ENCODE data around the gene AMZ1.

DNA sequence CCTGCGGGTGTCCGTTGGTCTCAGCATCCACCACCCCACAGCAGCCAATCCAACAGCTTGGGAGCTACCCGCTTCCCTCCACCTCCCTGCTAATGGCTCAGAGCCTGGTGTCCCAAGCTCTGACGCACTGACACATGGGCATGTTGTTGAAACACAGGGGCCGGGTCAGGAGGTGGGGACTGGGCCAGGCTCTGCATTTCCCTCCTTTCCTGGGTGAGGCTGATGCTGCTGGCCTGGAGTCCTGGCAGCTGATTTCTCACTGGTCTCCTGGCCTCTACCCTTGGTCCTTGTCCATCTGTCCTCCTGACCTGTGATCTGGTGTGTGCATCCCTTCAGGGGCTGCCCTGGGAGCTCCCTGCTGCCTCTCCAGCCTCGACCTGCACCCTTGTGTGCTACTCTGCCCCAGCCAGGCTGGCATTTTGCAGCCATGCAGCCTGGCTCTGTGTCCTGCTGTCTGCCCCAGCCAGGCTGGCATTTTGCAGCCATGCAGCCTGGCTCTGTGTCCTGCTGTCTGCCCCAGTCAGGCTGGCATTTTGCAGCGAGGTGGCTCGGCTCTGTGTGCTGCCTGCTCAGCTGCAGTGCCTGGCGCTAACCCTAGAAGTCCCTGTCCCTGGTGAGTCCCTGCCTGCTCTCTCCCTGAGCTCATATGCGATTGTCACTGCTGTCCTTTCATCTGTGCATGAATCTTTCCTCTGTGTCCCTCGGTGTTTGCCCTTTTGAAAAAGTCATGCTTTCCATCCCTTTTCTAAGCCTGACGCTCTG, 14.0 kb downstream of the AMZ1 start:
- TF ChIP-seq, protein P1, sequence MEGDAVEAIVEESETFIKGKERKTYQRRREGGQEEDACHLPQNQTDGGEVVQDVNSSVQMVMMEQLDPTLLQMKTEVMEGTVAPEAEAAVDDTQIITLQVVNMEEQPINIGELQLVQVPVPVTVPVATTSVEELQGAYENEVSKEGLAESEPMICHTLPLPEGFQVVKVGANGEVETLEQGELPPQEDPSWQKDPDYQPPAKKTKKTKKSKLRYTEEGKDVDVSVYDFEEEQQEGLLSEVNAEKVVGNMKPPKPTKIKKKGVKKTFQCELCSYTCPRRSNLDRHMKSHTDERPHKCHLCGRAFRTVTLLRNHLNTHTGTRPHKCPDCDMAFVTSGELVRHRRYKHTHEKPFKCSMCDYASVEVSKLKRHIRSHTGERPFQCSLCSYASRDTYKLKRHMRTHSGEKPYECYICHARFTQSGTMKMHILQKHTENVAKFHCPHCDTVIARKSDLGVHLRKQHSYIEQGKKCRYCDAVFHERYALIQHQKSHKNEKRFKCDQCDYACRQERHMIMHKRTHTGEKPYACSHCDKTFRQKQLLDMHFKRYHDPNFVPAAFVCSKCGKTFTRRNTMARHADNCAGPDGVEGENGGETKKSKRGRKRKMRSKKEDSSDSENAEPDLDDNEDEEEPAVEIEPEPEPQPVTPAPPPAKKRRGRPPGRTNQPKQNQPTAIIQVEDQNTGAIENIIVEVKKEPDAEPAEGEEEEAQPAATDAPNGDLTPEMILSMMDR (IDR thresholded peaks at IDR 0.05): no peak
- TF ChIP-seq, protein P2, sequence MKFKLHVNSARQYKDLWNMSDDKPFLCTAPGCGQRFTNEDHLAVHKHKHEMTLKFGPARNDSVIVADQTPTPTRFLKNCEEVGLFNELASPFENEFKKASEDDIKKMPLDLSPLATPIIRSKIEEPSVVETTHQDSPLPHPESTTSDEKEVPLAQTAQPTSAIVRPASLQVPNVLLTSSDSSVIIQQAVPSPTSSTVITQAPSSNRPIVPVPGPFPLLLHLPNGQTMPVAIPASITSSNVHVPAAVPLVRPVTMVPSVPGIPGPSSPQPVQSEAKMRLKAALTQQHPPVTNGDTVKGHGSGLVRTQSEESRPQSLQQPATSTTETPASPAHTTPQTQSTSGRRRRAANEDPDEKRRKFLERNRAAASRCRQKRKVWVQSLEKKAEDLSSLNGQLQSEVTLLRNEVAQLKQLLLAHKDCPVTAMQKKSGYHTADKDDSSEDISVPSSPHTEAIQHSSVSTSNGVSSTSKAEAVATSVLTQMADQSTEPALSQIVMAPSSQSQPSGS (CRISPR knock-in tag; IDR thresholded peaks at IDR 0.05; ENCODE audit: borderline replicate concordance, low read depth): no peak
- TF ChIP-seq, protein P3, sequence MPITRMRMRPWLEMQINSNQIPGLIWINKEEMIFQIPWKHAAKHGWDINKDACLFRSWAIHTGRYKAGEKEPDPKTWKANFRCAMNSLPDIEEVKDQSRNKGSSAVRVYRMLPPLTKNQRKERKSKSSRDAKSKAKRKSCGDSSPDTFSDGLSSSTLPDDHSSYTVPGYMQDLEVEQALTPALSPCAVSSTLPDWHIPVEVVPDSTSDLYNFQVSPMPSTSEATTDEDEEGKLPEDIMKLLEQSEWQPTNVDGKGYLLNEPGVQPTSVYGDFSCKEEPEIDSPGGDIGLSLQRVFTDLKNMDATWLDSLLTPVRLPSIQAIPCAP (CRISPR knock-in tag; IDR thresholded peaks at IDR 0.05): no peak
- no peak for TF ChIP-seq ATF1 (CRISPR knock-in tag; IDR thresholded peaks at IDR 0.05)
- TF ChIP-seq FOXJ3 (CRISPR knock-in tag; IDR thresholded peaks at IDR 0.05; ENCODE audit: borderline replicate concordance): no peak
- TF ChIP-seq, protein P4, sequence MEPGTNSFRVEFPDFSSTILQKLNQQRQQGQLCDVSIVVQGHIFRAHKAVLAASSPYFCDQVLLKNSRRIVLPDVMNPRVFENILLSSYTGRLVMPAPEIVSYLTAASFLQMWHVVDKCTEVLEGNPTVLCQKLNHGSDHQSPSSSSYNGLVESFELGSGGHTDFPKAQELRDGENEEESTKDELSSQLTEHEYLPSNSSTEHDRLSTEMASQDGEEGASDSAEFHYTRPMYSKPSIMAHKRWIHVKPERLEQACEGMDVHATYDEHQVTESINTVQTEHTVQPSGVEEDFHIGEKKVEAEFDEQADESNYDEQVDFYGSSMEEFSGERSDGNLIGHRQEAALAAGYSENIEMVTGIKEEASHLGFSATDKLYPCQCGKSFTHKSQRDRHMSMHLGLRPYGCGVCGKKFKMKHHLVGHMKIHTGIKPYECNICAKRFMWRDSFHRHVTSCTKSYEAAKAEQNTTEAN (CRISPR knock-in tag; IDR thresholded peaks at IDR 0.05): no peak
- TF ChIP-seq NR3C1 (CRISPR knock-in tag; conservative IDR thresholded peaks at IDR 0.05; ENCODE audit: low read depth): no peak
- no peak for TF ChIP-seq NFYB (CRISPR knock-in tag; conservative IDR thresholded peaks at IDR 0.05; ENCODE audit: low read depth)
- no peak for TF ChIP-seq HMGA2 (CRISPR knock-in tag; IDR thresholded peaks at IDR 0.05)
- no peak for TF ChIP-seq RELA (CRISPR knock-in tag; IDR thresholded peaks at IDR 0.05; ENCODE audit: borderline replicate concordance)
- TF ChIP-seq, protein P5, sequence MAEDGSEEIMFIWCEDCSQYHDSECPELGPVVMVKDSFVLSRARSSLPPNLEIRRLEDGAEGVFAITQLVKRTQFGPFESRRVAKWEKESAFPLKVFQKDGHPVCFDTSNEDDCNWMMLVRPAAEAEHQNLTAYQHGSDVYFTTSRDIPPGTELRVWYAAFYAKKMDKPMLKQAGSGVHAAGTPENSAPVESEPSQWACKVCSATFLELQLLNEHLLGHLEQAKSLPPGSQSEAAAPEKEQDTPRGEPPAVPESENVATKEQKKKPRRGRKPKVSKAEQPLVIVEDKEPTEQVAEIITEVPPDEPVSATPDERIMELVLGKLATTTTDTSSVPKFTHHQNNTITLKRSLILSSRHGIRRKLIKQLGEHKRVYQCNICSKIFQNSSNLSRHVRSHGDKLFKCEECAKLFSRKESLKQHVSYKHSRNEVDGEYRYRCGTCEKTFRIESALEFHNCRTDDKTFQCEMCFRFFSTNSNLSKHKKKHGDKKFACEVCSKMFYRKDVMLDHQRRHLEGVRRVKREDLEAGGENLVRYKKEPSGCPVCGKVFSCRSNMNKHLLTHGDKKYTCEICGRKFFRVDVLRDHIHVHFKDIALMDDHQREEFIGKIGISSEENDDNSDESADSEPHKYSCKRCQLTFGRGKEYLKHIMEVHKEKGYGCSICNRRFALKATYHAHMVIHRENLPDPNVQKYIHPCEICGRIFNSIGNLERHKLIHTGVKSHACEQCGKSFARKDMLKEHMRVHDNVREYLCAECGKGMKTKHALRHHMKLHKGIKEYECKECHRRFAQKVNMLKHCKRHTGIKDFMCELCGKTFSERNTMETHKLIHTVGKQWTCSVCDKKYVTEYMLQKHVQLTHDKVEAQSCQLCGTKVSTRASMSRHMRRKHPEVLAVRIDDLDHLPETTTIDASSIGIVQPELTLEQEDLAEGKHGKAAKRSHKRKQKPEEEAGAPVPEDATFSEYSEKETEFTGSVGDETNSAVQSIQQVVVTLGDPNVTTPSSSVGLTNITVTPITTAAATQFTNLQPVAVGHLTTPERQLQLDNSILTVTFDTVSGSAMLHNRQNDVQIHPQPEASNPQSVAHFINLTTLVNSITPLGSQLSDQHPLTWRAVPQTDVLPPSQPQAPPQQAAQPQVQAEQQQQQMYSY (CRISPR knock-in tag; IDR thresholded peaks at IDR 0.05): no peak
- no peak for TF ChIP-seq FOXK1 (CRISPR knock-in tag; IDR thresholded peaks at IDR 0.05)
- TF ChIP-seq SMAD4 (CRISPR knock-in tag; IDR thresholded peaks at IDR 0.05): no peak
